Activated CD8-positive, alpha-beta T cell treated with anti-CD3 and anti-CD28 coated beads for 36 hours (primary cell): ENCODE data around the gene SLC8A1. TPM values are rescaled to one million over a fixed set of nuclear protein-coding genes. Genes with fewer than 3 reads are reported as not detected.

Source experiments
- ATAC-seq: fragments of 200-7000 bp; cut with Tn5 transposase; one replicate; pipeline ENCODE4 v1.10.0; 2021; ENCODE audit warnings: mild to moderate bottlenecking, moderate library complexity
- CTCF ChIA-PET: fragments of 350-600 bp; sonication (Branson Sonifier 250); formaldehyde crosslinking; loops from one replicate; lab custom pipeline; 2021; ENCODE audit warnings: antibody characterized with exemption; lab: Charles Lee
- POLR2A ChIA-PET: fragments of 350-600 bp; sonication (Branson Sonifier 250); formaldehyde crosslinking; loops from one replicate; lab custom pipeline; 2021; ENCODE audit warnings: antibody characterized with exemption; lab: Charles Lee
- DNase-seq: peaks from one replicate; pipeline ENCODE4 v3.0.0-alpha.2; 2020
- H3K27ac Mint-ChIP-seq: one replicate; pipeline ENCODE4 v1.8.0; 2021; ENCODE audit warnings: mild to moderate bottlenecking, mixed read lengths
- H3K27me3 Mint-ChIP-seq: one replicate; pipeline ENCODE4 v1.8.0; 2021; ENCODE audit warnings: mixed read lengths
- H3K36me3 Mint-ChIP-seq: one replicate; pipeline ENCODE4 v1.8.0; 2021; ENCODE audit warnings: low read depth, mixed read lengths
- H3K4me1 Mint-ChIP-seq: one replicate; pipeline ENCODE4 v1.8.0; 2021; ENCODE audit warnings: low read depth, mixed read lengths
- H3K4me3 Mint-ChIP-seq: one replicate; pipeline ENCODE4 v1.8.0; 2021; ENCODE audit warnings: mild to moderate bottlenecking, moderate library complexity, mixed read lengths
- H3K9me3 Mint-ChIP-seq: one replicate; pipeline ENCODE4 v1.8.0; 2021; ENCODE audit warnings: mixed read lengths
- intact Hi-C: fragments of 100-400 bp; cut with micrococcal nuclease; formaldehyde crosslinking; loops from one replicate; pipeline ENCODE4 v1.10.0; 2022
- total RNA-seq, 2 experiments: library from RNA; stranded (reverse); gene quantifications; one replicate each; pipeline ENCODE4 v1.2.3, GENCODE V29; 2021
- TF ChIP-seq, protein P1 (sequence below): fragments of 200-600 bp; IDR thresholded peaks from one replicate; pipeline ENCODE4 v1.8.0; 2022; ENCODE audit warnings: antibody characterized with exemption, mild to moderate bottlenecking

The SLC8A1 gene
- total RNA-seq, 2 experiments from 2014 or later: 0.23 to 0.34 TPM

DNA sequence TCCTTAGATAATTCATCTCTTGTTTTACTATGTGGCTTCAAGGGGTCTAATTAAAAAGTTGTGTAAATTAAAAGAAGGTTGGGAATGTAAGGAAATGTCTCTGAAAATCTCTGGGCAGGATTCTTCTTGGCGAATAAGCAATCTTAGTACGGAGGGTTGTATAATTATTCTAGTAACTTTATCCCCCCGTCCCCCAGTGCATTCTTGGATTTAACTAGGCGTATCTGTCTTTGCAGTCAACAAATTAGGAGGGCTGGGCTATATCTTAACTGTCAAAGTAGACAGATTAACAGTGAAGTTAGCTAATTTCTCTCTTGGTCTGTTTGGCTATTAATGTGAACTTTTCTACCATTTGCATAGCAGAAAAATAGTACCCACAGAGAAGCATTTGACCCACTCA lies 343.0 kb downstream of the SLC8A1 start:
- H3K4me3 Mint-ChIP-seq: no peak overlapping the region
- H3K4me1 Mint-ChIP-seq: no peaks in the 10 kb centered on the region
- ATAC-seq (no peak), DNase-seq (no peak)
- intact Hi-C loops: no loop called here
- H3K27me3 Mint-ChIP-seq: no peaks in the 10 kb centered on the region
- ChIA-PET CTCF (no interaction called here), POLR2A (no interaction called here)
- no peaks in the 10 kb centered on the region for H3K36me3 Mint-ChIP-seq
- no peak overlapping the region for H3K27ac Mint-ChIP-seq
- H3K9me3 Mint-ChIP-seq: no peaks in the 10 kb centered on the region
- TF ChIP-seq, protein P1, sequence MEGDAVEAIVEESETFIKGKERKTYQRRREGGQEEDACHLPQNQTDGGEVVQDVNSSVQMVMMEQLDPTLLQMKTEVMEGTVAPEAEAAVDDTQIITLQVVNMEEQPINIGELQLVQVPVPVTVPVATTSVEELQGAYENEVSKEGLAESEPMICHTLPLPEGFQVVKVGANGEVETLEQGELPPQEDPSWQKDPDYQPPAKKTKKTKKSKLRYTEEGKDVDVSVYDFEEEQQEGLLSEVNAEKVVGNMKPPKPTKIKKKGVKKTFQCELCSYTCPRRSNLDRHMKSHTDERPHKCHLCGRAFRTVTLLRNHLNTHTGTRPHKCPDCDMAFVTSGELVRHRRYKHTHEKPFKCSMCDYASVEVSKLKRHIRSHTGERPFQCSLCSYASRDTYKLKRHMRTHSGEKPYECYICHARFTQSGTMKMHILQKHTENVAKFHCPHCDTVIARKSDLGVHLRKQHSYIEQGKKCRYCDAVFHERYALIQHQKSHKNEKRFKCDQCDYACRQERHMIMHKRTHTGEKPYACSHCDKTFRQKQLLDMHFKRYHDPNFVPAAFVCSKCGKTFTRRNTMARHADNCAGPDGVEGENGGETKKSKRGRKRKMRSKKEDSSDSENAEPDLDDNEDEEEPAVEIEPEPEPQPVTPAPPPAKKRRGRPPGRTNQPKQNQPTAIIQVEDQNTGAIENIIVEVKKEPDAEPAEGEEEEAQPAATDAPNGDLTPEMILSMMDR: no peak

DNA sequence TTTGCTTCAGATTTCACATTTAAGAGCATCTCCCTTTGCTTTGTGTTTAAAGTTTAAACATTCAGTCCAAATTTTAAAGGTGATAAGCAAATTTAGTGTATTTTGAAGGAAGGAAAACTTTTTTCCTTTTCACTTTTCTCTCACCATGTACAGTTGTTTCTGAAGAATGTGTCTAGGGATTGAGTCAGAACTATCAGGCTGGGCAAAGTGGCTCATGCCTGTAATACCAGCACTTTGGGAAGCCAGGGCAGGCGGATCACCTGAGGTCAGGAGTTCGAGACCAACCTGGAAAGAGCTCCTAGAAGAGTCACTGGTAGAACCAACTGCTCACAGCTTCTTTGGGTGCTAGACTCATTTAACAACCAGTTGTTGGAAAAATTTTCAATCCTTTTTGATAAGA lies 345.8 kb downstream of the SLC8A1 start:
- ChIA-PET CTCF (no interaction called here), POLR2A (no interaction called here)
- intact Hi-C loops: no loop called here

DNA sequence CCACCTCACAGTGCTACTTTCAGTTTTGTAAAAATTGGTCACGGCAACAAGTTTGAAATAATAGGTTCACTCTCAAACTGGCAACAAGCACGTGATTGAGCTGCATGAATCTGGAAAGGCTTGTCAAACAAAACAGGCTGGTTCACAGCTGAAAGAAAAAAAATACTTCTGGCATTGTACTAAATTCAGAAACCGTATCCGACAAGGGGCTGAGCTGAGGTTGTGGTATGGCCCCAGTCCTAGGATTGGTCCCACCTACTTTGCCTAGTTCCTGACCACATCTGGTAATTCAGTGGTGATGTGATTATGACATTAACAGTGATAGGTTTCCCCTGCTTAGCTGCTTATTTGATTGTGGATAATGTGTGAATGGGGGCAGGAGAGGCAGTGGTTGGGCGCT lies 346.3 kb downstream of the SLC8A1 start:
- intact Hi-C loops: no loop called here
- no peak for ATAC-seq
- no peak for DNase-seq
- Mint-ChIP-seq H3K27me3 (no peaks in the 10 kb centered on the region), H3K36me3 (no peaks in the 10 kb centered on the region), H3K4me3 (no peak overlapping the region), H3K9me3 (no peaks in the 10 kb centered on the region), H3K27ac (no peak overlapping the region), H3K4me1 (no peaks in the 10 kb centered on the region)
- POLR2A ChIA-PET: no interaction called here
- TF ChIP-seq, protein P1: no peak
- CTCF ChIA-PET: no interaction called here

More for the DNA sequence above, 345.8 kb downstream of the SLC8A1 start:
- TF ChIP-seq, protein P1: no peak
- no peaks in the 10 kb centered on the region for H3K36me3 Mint-ChIP-seq
- DNase-seq (no peak), ATAC-seq (no peak)
- no peak overlapping the region for H3K27ac Mint-ChIP-seq
- H3K9me3 Mint-ChIP-seq: no peaks in the 10 kb centered on the region
- H3K4me1 Mint-ChIP-seq: no peaks in the 10 kb centered on the region
- no peaks in the 10 kb centered on the region for H3K27me3 Mint-ChIP-seq
- no peak overlapping the region for H3K4me3 Mint-ChIP-seq

DNA sequence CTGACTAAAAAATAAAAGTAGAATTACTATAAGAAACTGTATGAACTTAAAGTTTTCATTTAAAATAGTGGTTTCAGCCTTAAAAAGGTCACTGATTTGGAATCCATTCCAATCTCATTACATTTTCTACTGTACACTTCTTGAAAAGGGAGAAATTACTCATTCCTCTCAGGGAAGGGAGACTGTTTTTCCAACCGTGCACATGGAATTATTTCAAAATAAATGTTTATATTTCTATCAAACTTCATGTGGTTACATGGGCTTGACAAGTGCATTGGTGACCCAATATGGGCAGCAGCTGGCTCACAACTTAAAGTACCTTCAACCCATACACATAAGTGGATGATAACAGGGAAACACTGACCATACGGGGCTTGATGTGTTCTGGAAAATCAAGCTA lies 348.3 kb downstream of the SLC8A1 start:
- POLR2A ChIA-PET: no interaction called here
- CTCF ChIA-PET: no interaction called here
- ATAC-seq: no peak
- Mint-ChIP-seq H3K9me3 (no peaks in the 10 kb centered on the region), H3K36me3 (no peaks in the 10 kb centered on the region), H3K27me3 (no peaks in the 10 kb centered on the region), H3K4me1 (no peaks in the 10 kb centered on the region), H3K4me3 (no peak overlapping the region), H3K27ac (no peak overlapping the region)
- DNase-seq: no peak
- TF ChIP-seq, protein P1: no peak
- intact Hi-C loops: no loop called here

DNA sequence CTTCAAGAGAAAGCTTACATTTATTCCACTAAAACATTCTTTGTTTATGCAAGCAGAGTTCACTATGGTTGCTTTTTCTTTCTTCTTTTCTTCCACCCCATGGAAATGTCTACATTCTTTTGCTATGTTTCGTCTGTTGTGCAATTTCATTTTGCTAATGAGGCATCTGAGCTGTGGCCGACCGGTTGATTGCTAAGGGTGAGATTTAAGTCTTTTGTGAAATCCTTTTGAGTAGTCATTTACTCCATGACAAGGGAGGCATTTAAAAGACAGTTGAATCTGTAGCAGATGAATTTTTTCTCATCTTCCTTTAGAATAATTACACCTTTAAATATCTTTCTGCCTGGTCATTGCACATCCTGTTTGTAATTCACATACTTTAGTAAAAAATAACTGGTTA lies 348.7 kb downstream of the SLC8A1 start:
- POLR2A ChIA-PET: no interaction called here
- TF ChIP-seq, protein P1: no peak
- intact Hi-C loops: no loop called here
- H3K27me3 Mint-ChIP-seq: no peaks in the 10 kb centered on the region
- DNase-seq: no peak
- ATAC-seq: no peak
- H3K27ac Mint-ChIP-seq: no peak overlapping the region
- no peak overlapping the region for H3K4me3 Mint-ChIP-seq
- no peaks in the 10 kb centered on the region for H3K36me3 Mint-ChIP-seq
- no peaks in the 10 kb centered on the region for H3K4me1 Mint-ChIP-seq
- no peaks in the 10 kb centered on the region for H3K9me3 Mint-ChIP-seq
- CTCF ChIA-PET: interaction anchor here (0.6 kb wide), 1 partner anchor 60 kb away, joined by 3 read pairs; no protein-coding TSS in a partner anchor
